Muscle layer of colon (tissue), 2 donors: ENCODE results near the gene LAP3.
"Not testable (repeated sequence)": the region's sequence is repeated elsewhere in the genome, so short reads cannot be mapped to it uniquely, and the experiment has no call there.

ENCODE experiments used
- H3K27ac ChIP-seq: one replicate; pipeline ENCODE4 v1.7.0; 2013; ENCODE audit warnings: low read depth, mild to moderate bottlenecking, low read length, moderate library complexity
- H3K27me3 ChIP-seq, 2 donors: one replicate each; pipeline ENCODE4 v1.7.0; 2013; ENCODE audit warnings: low read length in 2 of 2, mild to moderate bottlenecking in 2 of 2; ENCODE audit not compliant: insufficient read depth in 2 of 2, control insufficient read depth in 1 of 2
- H3K36me3 ChIP-seq: one replicate; pipeline ENCODE4 v1.7.0; 2013; ENCODE audit warnings: mild to moderate bottlenecking, low read length; ENCODE audit not compliant: insufficient read depth
- H3K4me1 ChIP-seq: one replicate; pipeline ENCODE4 v1.7.0; 2013; ENCODE audit warnings: mild to moderate bottlenecking, low read length; ENCODE audit not compliant: insufficient read depth
- H3K4me3 ChIP-seq, 2 donors: one replicate each; pipeline ENCODE4 v1.7.0; 2013; ENCODE audit warnings: low read length in 2 of 2, low read depth in 1 of 2, mild to moderate bottlenecking in 1 of 2, moderate library complexity in 1 of 2
- H3K9ac ChIP-seq: one replicate; pipeline ENCODE4 v1.7.0; 2013; ENCODE audit warnings: low read length
- H3K9me3 ChIP-seq: one replicate; pipeline ENCODE4 v1.7.0; 2013; ENCODE audit warnings: mild to moderate bottlenecking, low read length
- donor health status: abdominal sarcoma.
- donor health status: Adenocarcinoma of cecum.

The LAP3 gene

GRCh38 chr4:17576932-17577664 is at the start of gene LAP3:
LAP3 (plus strand) TSS chr4:17577198; CDS start chr4:17577466, 268 bp downstream.
- Histone ChIP-seq H3K36me3 (peaks cover 15% of the 10 kb centered on the region), H3K9me3 (no peaks in the 10 kb centered on the region), H3K27ac (peak within 1 kb of the TSS; percentile 100), H3K9ac (peak within 1 kb of the TSS; percentile 1), H3K4me1 (peaks cover 14% of the 10 kb centered on the region), H3K27me3 (no peaks in the 10 kb centered on the region), H3K4me3 (peak within 1 kb of the TSS; percentile 84 to 96)

GRCh38 chr4:17528551-17529165 is 48.3 kb upstream of the LAP3 start:
- no peaks in the 10 kb centered on the region for H3K9me3 ChIP-seq
- no peak overlapping the region for H3K27ac ChIP-seq
- no peaks in the 10 kb centered on the region for H3K4me1 ChIP-seq
- no peak overlapping the region for H3K4me3 ChIP-seq
- H3K27me3 ChIP-seq: no peaks in the 10 kb centered on the region
- H3K36me3 ChIP-seq: no peaks in the 10 kb centered on the region
- no peak overlapping the region for H3K9ac ChIP-seq

- no peak overlapping the region for H3K4me3 ChIP-seq
- H3K27me3 ChIP-seq: no peaks in the 10 kb centered on the region
- no peak overlapping the region for H3K27ac ChIP-seq
- no peak overlapping the region for H3K9ac ChIP-seq
- no peaks in the 10 kb centered on the region for H3K9me3 ChIP-seq
- H3K4me1 ChIP-seq: no peaks in the 10 kb centered on the region
- no peaks in the 10 kb centered on the region for H3K36me3 ChIP-seq
Measured at GRCh38 chr4:17531538-17532285, 45.3 kb upstream of the LAP3 start.

GRCh38 chr4:17534705-17535104 is 42.3 kb upstream of the LAP3 start:
- no peak overlapping the region for H3K4me3 ChIP-seq
- H3K27me3 ChIP-seq: no peaks in the 10 kb centered on the region
- no peak overlapping the region for H3K9ac ChIP-seq
- no peaks in the 10 kb centered on the region for H3K4me1 ChIP-seq
- no peaks in the 10 kb centered on the region for H3K9me3 ChIP-seq
- H3K27ac ChIP-seq: no peak overlapping the region
- H3K36me3 ChIP-seq: no peaks in the 10 kb centered on the region

- no peaks in the 10 kb centered on the region for H3K36me3 ChIP-seq
- H3K27me3 ChIP-seq: no peaks in the 10 kb centered on the region
- H3K4me3 ChIP-seq: no peak overlapping the region
- H3K9me3 ChIP-seq: no peaks in the 10 kb centered on the region
- no peak overlapping the region for H3K9ac ChIP-seq
- H3K4me1 ChIP-seq: no peaks in the 10 kb centered on the region
- no peak overlapping the region for H3K27ac ChIP-seq
Measured at GRCh38 chr4:17535242-17535641, 41.8 kb upstream of the LAP3 start.

- no peak overlapping the region for H3K4me3 ChIP-seq
- no peak overlapping the region for H3K9ac ChIP-seq
- H3K27ac ChIP-seq: no peak overlapping the region
- no peaks in the 10 kb centered on the region for H3K27me3 ChIP-seq
- H3K9me3 ChIP-seq: no peaks in the 10 kb centered on the region
- no peaks in the 10 kb centered on the region for H3K36me3 ChIP-seq
- no peaks in the 10 kb centered on the region for H3K4me1 ChIP-seq
Measured at GRCh38 chr4:17535906-17536305, 41.1 kb upstream of the LAP3 start.

- not testable (repeated sequence) for H3K4me1 ChIP-seq, H3K9ac ChIP-seq, H3K27ac ChIP-seq, H3K36me3 ChIP-seq, H3K4me3 ChIP-seq, H3K27me3 ChIP-seq, H3K9me3 ChIP-seq
Measured at GRCh38 chr4:17537060-17537459, 39.9 kb upstream of the LAP3 start.

- no peaks in the 10 kb centered on the region for H3K9me3 ChIP-seq
- no peaks in the 10 kb centered on the region for H3K36me3 ChIP-seq
- H3K4me1 ChIP-seq: no peaks in the 10 kb centered on the region
- H3K27ac ChIP-seq: no peak overlapping the region
- H3K27me3 ChIP-seq: no peaks in the 10 kb centered on the region
- H3K9ac ChIP-seq: no peak overlapping the region
- no peak overlapping the region for H3K4me3 ChIP-seq
Measured at GRCh38 chr4:17544205-17544604, 32.8 kb upstream of the LAP3 start.

- Histone ChIP-seq H3K4me1 (no peaks in the 10 kb centered on the region), H3K4me3 (no peak overlapping the region), H3K27ac (no peak overlapping the region), H3K9me3 (no peaks in the 10 kb centered on the region), H3K36me3 (no peaks in the 10 kb centered on the region), H3K27me3 (no peaks in the 10 kb centered on the region), H3K9ac (no peak overlapping the region)
Measured at GRCh38 chr4:17544831-17545234, 32.2 kb upstream of the LAP3 start.

GRCh38 chr4:17545374-17546140 is 31.4 kb upstream of the LAP3 start:
- no peaks in the 10 kb centered on the region for H3K27me3 ChIP-seq
- no peak overlapping the region for H3K9ac ChIP-seq
- no peaks in the 10 kb centered on the region for H3K4me1 ChIP-seq
- no peak overlapping the region for H3K27ac ChIP-seq
- no peaks in the 10 kb centered on the region for H3K36me3 ChIP-seq
- no peaks in the 10 kb centered on the region for H3K9me3 ChIP-seq
- no peak overlapping the region for H3K4me3 ChIP-seq

- Histone ChIP-seq H3K36me3 (no peaks in the 10 kb centered on the region), H3K27me3 (no peaks in the 10 kb centered on the region), H3K4me3 (no peak overlapping the region), H3K27ac (no peak overlapping the region), H3K4me1 (no peaks in the 10 kb centered on the region), H3K9me3 (no peaks in the 10 kb centered on the region), H3K9ac (no peak overlapping the region)
Measured at GRCh38 chr4:17546222-17546621, 30.8 kb upstream of the LAP3 start.
